ENCODE results near the gene ADAMTS18.

ADAMTS18 gene

GRCh38 chr16:77398495-77398894, 36.3 kb downstream of the ADAMTS18 start:
- no peak for DNase-seq (ENCODE audit: low spot score)
- Mint-ChIP-seq H3K4me3 (no peak overlapping the region), H3K27me3 (ENCODE audit: low read depth) (peaks cover under 1% of the 10 kb centered on the region), H3K36me3 (ENCODE audit: low read depth) (no peaks in the 10 kb centered on the region), H3K27ac (no peak overlapping the region), H3K9me3 (no peaks in the 10 kb centered on the region), H3K4me1 (ENCODE audit: low read depth) (no peaks in the 10 kb centered on the region)

- no peak overlapping the region for H3K27ac Mint-ChIP-seq
- H3K27me3 Mint-ChIP-seq (ENCODE audit: low read depth), result no peaks in the 10 kb centered on the region
- H3K36me3 Mint-ChIP-seq (ENCODE audit: low read depth), result no peaks in the 10 kb centered on the region
- H3K4me1 Mint-ChIP-seq (ENCODE audit: low read depth), result no peaks in the 10 kb centered on the region
- no peaks in the 10 kb centered on the region for H3K9me3 Mint-ChIP-seq
- no peak overlapping the region for H3K4me3 Mint-ChIP-seq
- no peak for DNase-seq (ENCODE audit: low spot score)
These were observed 38.4 kb downstream of the ADAMTS18 start for GRCh38 chr16:77396461-77396860.

- Mint-ChIP-seq H3K27me3 (ENCODE audit: low read depth) (no peaks in the 10 kb centered on the region), H3K4me1 (ENCODE audit: low read depth) (no peaks in the 10 kb centered on the region), H3K4me3 (no peak overlapping the region), H3K9me3 (no peaks in the 10 kb centered on the region), H3K27ac (no peak overlapping the region), H3K36me3 (ENCODE audit: low read depth) (no peaks in the 10 kb centered on the region)
- DNase-seq (ENCODE audit: low spot score), result no peak
These were observed 40.1 kb downstream of the ADAMTS18 start for GRCh38 chr16:77394699-77395098.

- Mint-ChIP-seq H3K27me3 (ENCODE audit: low read depth) (no peaks in the 10 kb centered on the region), H3K9me3 (no peaks in the 10 kb centered on the region), H3K4me3 (no peak overlapping the region), H3K4me1 (ENCODE audit: low read depth) (no peaks in the 10 kb centered on the region), H3K36me3 (ENCODE audit: low read depth) (no peaks in the 10 kb centered on the region), H3K27ac (no peak overlapping the region)
- DNase-seq (ENCODE audit: low spot score), result no peak
These were observed 40.9 kb downstream of the ADAMTS18 start for GRCh38 chr16:77393955-77394354.

- no peak for DNase-seq (ENCODE audit: low spot score)
- Mint-ChIP-seq H3K27ac (no peak overlapping the region), H3K4me1 (ENCODE audit: low read depth) (no peaks in the 10 kb centered on the region), H3K9me3 (no peaks in the 10 kb centered on the region), H3K36me3 (ENCODE audit: low read depth) (no peaks in the 10 kb centered on the region), H3K4me3 (no peak overlapping the region), H3K27me3 (ENCODE audit: low read depth) (no peaks in the 10 kb centered on the region)
These were observed 47.0 kb downstream of the ADAMTS18 start for GRCh38 chr16:77387815-77388209.

- no peak for DNase-seq (ENCODE audit: low spot score)
- Mint-ChIP-seq H3K9me3 (no peaks in the 10 kb centered on the region), H3K4me1 (ENCODE audit: low read depth) (no peaks in the 10 kb centered on the region), H3K4me3 (no peak overlapping the region), H3K36me3 (ENCODE audit: low read depth) (no peaks in the 10 kb centered on the region), H3K27me3 (ENCODE audit: low read depth) (no peaks in the 10 kb centered on the region), H3K27ac (no peak overlapping the region)
These were observed 47.7 kb downstream of the ADAMTS18 start for GRCh38 chr16:77386831-77387814.

- Mint-ChIP-seq H3K4me1 (ENCODE audit: low read depth) (no peaks in the 10 kb centered on the region), H3K36me3 (ENCODE audit: low read depth) (no peaks in the 10 kb centered on the region), H3K9me3 (no peaks in the 10 kb centered on the region), H3K4me3 (no peak overlapping the region), H3K27me3 (ENCODE audit: low read depth) (no peaks in the 10 kb centered on the region), H3K27ac (no peak overlapping the region)
- DNase-seq (ENCODE audit: low spot score), result no peak
These were observed 49.4 kb downstream of the ADAMTS18 start for GRCh38 chr16:77385481-77385880.

- H3K4me1 Mint-ChIP-seq (ENCODE audit: low read depth), result no peaks in the 10 kb centered on the region
- no peak for DNase-seq (ENCODE audit: low spot score)
- H3K27me3 Mint-ChIP-seq (ENCODE audit: low read depth), result no peaks in the 10 kb centered on the region
- no peaks in the 10 kb centered on the region for H3K36me3 Mint-ChIP-seq (ENCODE audit: low read depth)
- no peak overlapping the region for H3K27ac Mint-ChIP-seq
- no peak overlapping the region for H3K4me3 Mint-ChIP-seq
- no peaks in the 10 kb centered on the region for H3K9me3 Mint-ChIP-seq
These were observed 51.1 kb downstream of the ADAMTS18 start for GRCh38 chr16:77383606-77384187.

- H3K27me3 Mint-ChIP-seq (ENCODE audit: low read depth), result peaks cover 2% of the 10 kb centered on the region
- no peak overlapping the region for H3K4me3 Mint-ChIP-seq
- H3K9me3 Mint-ChIP-seq, result no peaks in the 10 kb centered on the region
- DNase-seq (ENCODE audit: low spot score), result no peak
- H3K4me1 Mint-ChIP-seq (ENCODE audit: low read depth), result no peaks in the 10 kb centered on the region
- no peaks in the 10 kb centered on the region for H3K36me3 Mint-ChIP-seq (ENCODE audit: low read depth)
- no peak overlapping the region for H3K27ac Mint-ChIP-seq
These were observed 58.5 kb downstream of the ADAMTS18 start for GRCh38 chr16:77376358-77376757.

GRCh38 chr16:77375396-77375795, 59.4 kb downstream of the ADAMTS18 start:
- no peaks in the 10 kb centered on the region for H3K36me3 Mint-ChIP-seq (ENCODE audit: low read depth)
- H3K27me3 Mint-ChIP-seq (ENCODE audit: low read depth), result peaks cover 2% of the 10 kb centered on the region
- H3K4me1 Mint-ChIP-seq (ENCODE audit: low read depth), result no peaks in the 10 kb centered on the region

GRCh38 chr16:77374384-77374783, 60.5 kb downstream of the ADAMTS18 start:
- Mint-ChIP-seq H3K4me1 (ENCODE audit: low read depth) (no peaks in the 10 kb centered on the region), H3K4me3 (no peak overlapping the region), H3K27ac (no peak overlapping the region), H3K36me3 (ENCODE audit: low read depth) (no peaks in the 10 kb centered on the region), H3K27me3 (ENCODE audit: low read depth) (peaks cover 2% of the 10 kb centered on the region), H3K9me3 (no peaks in the 10 kb centered on the region)
- no peak for DNase-seq (ENCODE audit: low spot score)

More at GRCh38 chr16:77375396-77375795, 59.4 kb downstream of the ADAMTS18 start:
- Mint-ChIP-seq H3K9me3 (no peaks in the 10 kb centered on the region), H3K4me3 (no peak overlapping the region), H3K27ac (no peak overlapping the region)
- DNase-seq (ENCODE audit: low spot score), result no peak

GRCh38 chr16:77373726-77374125, 61.1 kb downstream of the ADAMTS18 start:
- H3K4me3 Mint-ChIP-seq, result no peak overlapping the region
- no peaks in the 10 kb centered on the region for H3K4me1 Mint-ChIP-seq (ENCODE audit: low read depth)
- DNase-seq (ENCODE audit: low spot score), result no peak
- H3K9me3 Mint-ChIP-seq, result no peaks in the 10 kb centered on the region
- H3K36me3 Mint-ChIP-seq (ENCODE audit: low read depth), result no peaks in the 10 kb centered on the region
- peaks cover 2% of the 10 kb centered on the region for H3K27me3 Mint-ChIP-seq (ENCODE audit: low read depth)
- H3K27ac Mint-ChIP-seq, result no peak overlapping the region

GRCh38 chr16:77364770-77365169, 70.1 kb downstream of the ADAMTS18 start:
- Mint-ChIP-seq H3K36me3 (ENCODE audit: low read depth) (no peaks in the 10 kb centered on the region), H3K27ac (no peak overlapping the region), H3K4me3 (no peak overlapping the region), H3K9me3 (no peaks in the 10 kb centered on the region), H3K27me3 (ENCODE audit: low read depth) (peaks cover 2% of the 10 kb centered on the region), H3K4me1 (ENCODE audit: low read depth) (no peaks in the 10 kb centered on the region)
- no peak for DNase-seq (ENCODE audit: low spot score)

- no peaks in the 10 kb centered on the region for H3K9me3 Mint-ChIP-seq
- no peak overlapping the region for H3K4me3 Mint-ChIP-seq
These were observed 75.8 kb downstream of the ADAMTS18 start for GRCh38 chr16:77359065-77359502.

More at GRCh38 chr16:77359065-77359502, 75.8 kb downstream of the ADAMTS18 start:
- H3K4me1 Mint-ChIP-seq (ENCODE audit: low read depth), result no peaks in the 10 kb centered on the region
- H3K36me3 Mint-ChIP-seq (ENCODE audit: low read depth), result no peaks in the 10 kb centered on the region
- no peak for DNase-seq (ENCODE audit: low spot score)
- H3K27ac Mint-ChIP-seq, result no peak overlapping the region
- H3K27me3 Mint-ChIP-seq (ENCODE audit: low read depth), result no peaks in the 10 kb centered on the region

Measured in T-helper 2 cell treated with Interferon-gamma antibody and Interleukin-4, amounts not matched to agents 5 μg/mL and 100 μg/mL, for 36 hours (primary cell).